Keratinocyte (primary cell): ENCODE data around the gene FAM210B.

Experiments used
- EZH2 ChIP-seq: IDR thresholded peaks from one replicate; pipeline ENCODE4 v1.6.1; 2012; ENCODE audit warnings: inconsistent platforms, mild to moderate bottlenecking, low read length, moderate library complexity
- TF ChIP-seq, protein P1 (sequence below), 3 experiments: IDR thresholded peaks in 1 of 3; conservative IDR thresholded peaks in 1 of 3; optimal IDR thresholded peaks in 1 of 3; 2 replicates in 2 of 3; 3 replicates in 1 of 3; pipeline versions ENCODE3 to v1.5.1; 2011; ENCODE audit warnings: low read length in 3 of 3, mild to moderate bottlenecking in 3 of 3, moderate library complexity in 2 of 3, control low read depth in 1 of 3, inconsistent platforms in 1 of 3; ENCODE audit not compliant: insufficient read depth in 2 of 3; ENCODE audit errors: extremely low read depth in 1 of 3

DNA sequence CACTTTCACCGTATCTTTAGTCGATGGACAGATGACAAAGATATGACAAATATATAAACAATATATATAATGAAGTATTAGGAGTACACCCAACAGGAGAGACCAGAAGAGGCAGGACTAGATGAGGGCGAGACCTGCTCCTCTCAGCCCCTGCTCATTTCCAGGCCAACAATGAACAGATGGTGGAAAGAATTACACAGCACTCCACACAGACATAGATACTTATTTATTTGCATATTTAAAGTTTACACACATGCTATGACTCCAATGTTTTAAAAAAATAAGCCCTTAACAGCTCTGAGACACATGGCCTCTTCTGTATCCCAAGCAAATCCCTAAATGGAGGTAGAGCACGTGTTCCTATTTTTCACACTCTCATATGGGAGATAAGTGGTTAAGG lies 10.4 kb downstream of the FAM210B start:
- TF ChIP-seq, protein P1, sequence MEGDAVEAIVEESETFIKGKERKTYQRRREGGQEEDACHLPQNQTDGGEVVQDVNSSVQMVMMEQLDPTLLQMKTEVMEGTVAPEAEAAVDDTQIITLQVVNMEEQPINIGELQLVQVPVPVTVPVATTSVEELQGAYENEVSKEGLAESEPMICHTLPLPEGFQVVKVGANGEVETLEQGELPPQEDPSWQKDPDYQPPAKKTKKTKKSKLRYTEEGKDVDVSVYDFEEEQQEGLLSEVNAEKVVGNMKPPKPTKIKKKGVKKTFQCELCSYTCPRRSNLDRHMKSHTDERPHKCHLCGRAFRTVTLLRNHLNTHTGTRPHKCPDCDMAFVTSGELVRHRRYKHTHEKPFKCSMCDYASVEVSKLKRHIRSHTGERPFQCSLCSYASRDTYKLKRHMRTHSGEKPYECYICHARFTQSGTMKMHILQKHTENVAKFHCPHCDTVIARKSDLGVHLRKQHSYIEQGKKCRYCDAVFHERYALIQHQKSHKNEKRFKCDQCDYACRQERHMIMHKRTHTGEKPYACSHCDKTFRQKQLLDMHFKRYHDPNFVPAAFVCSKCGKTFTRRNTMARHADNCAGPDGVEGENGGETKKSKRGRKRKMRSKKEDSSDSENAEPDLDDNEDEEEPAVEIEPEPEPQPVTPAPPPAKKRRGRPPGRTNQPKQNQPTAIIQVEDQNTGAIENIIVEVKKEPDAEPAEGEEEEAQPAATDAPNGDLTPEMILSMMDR (optimal IDR thresholded peaks at IDR 0.05 in 1 of 3, IDR thresholded peaks at IDR 0.05 in 1 of 3, conservative IDR thresholded peaks at IDR 0.05 in 1 of 3; ENCODE audit: extremely low read depth in 1 of 3, insufficient read depth in 2 of 3, low read length in 3 of 3) = no peak
- no peak for TF ChIP-seq EZH2
